HEK293 (cell line): ENCODE results near the gene KIAA0753.

Experiments used
- CTCF ChIA-PET: fragments of 350-600 bp; formaldehyde crosslinking; extraction: SDS; loops from one replicate; lab custom pipeline; 2021; ENCODE audit warnings: antibody characterized with exemption; lab: Yijun Ruan, JAX
- POLR2A ChIA-PET: fragments of 300-600 bp; formaldehyde crosslinking; extraction: SDS; loops from one replicate; lab custom pipeline; 2020; ENCODE audit warnings: antibody characterized with exemption, inconsistent platforms; lab: Yijun Ruan, JAX
- H3K27ac ChIP-seq: fragments of 200-500 bp; sonication (Bioruptor generic); 2 replicates; pipeline ENCODE4 v1.5.1; 2014; ENCODE audit warnings: low read depth, low read length, control low read depth, inconsistent platforms; ENCODE audit errors: extremely low read depth
- H3K36me3 ChIP-seq, 2 experiments: fragments of 200-500 bp in 1 of 2; sonication (Bioruptor generic) in 1 of 2; 1 replicate in 1 of 2; 2 replicates in 1 of 2; pipeline ENCODE4 v1.5.1; 2014 to 2017; ENCODE audit warnings: inconsistent platforms in 2 of 2, low read length in 2 of 2; ENCODE audit not compliant: control insufficient read depth in 2 of 2, insufficient read depth in 1 of 2
- H3K4me1 ChIP-seq: fragments of 200-500 bp; sonication (Bioruptor generic); 2 replicates; pipeline ENCODE4 v1.5.1; 2014; ENCODE audit warnings: mild to moderate bottlenecking, low read length, inconsistent platforms; ENCODE audit not compliant: control insufficient read depth, insufficient read depth
- H3K4me3 ChIP-seq: 2 replicates; pipeline ENCODE4 v1.5.1; 2011; ENCODE audit warnings: low read depth, mild to moderate bottlenecking, control low read depth, low read length, moderate library complexity
- H3K9me3 ChIP-seq: fragments of 200-500 bp; sonication (Bioruptor generic); 2 replicates; pipeline ENCODE4 v1.5.1; 2014; ENCODE audit warnings: low read depth, low read length, inconsistent platforms; ENCODE audit not compliant: control insufficient read depth, insufficient read depth
- SETDB1 ChIP-seq: IDR thresholded peaks from one replicate; pipeline ENCODE4 v1.6.1; 2017; ENCODE audit warnings: mild to moderate bottlenecking, low read length, moderate library complexity, mixed read lengths; ENCODE audit not compliant: insufficient read length
- TRIM28 ChIP-seq: IDR thresholded peaks from 2 replicates; pipeline ENCODE4 v1.6.1; 2011; ENCODE audit warnings: low read length, control low read depth, borderline replicate concordance
- ZBTB21 ChIP-seq: fragments of 450-650 bp; formaldehyde crosslinking; IDR thresholded peaks from 2 replicates; pipeline ENCODE4 v1.5.1; 2017; ENCODE audit warnings: missing biosample characterization, missing genetic modification characterization
- ZBTB49 ChIP-seq: fragments of 450-650 bp; formaldehyde crosslinking; IDR thresholded peaks from 2 replicates; pipeline ENCODE4 v1.5.1; 2016; ENCODE audit warnings: missing biosample characterization, missing genetic modification characterization, low read depth
- ZNF362 ChIP-seq: fragments of 450-650 bp; formaldehyde crosslinking; IDR thresholded peaks from 2 replicates; pipeline ENCODE4 v1.5.1; 2016; ENCODE audit warnings: missing biosample characterization, missing genetic modification characterization
- ZNF423 ChIP-seq: fragments of 450-650 bp; formaldehyde crosslinking; IDR thresholded peaks from 2 replicates; pipeline ENCODE4 v1.5.1; 2016; ENCODE audit warnings: missing biosample characterization, missing genetic modification characterization
- ZNF510 ChIP-seq: fragments of 450-650 bp; formaldehyde crosslinking; IDR thresholded peaks from 2 replicates; pipeline ENCODE4 v1.5.1; 2018; ENCODE audit warnings: mild to moderate bottlenecking, missing genetic modification characterization, missing biosample characterization; ENCODE audit not compliant: insufficient replicate concordance
- ZNF514 ChIP-seq: fragments of 450-650 bp; formaldehyde crosslinking; IDR thresholded peaks from 2 replicates; pipeline ENCODE4 v1.5.1; 2016; ENCODE audit warnings: missing biosample characterization, missing genetic modification characterization
- ZNF600 ChIP-seq: fragments of 450-650 bp; formaldehyde crosslinking; IDR thresholded peaks from 2 replicates; pipeline ENCODE4 v1.5.1; 2016; ENCODE audit warnings: missing biosample characterization, missing genetic modification characterization
- ZNF624 ChIP-seq: fragments of 450-650 bp; formaldehyde crosslinking; IDR thresholded peaks from 2 replicates; pipeline ENCODE4 v1.5.1; 2017; ENCODE audit warnings: missing biosample characterization, missing genetic modification characterization
- ZNF660 ChIP-seq: fragments of 450-650 bp; IDR thresholded peaks from 2 replicates; pipeline ENCODE4 v1.5.1; 2018; ENCODE audit warnings: missing biosample characterization, mild to moderate bottlenecking, missing genetic modification characterization
- ZNF792 ChIP-seq: fragments of 450-650 bp; formaldehyde crosslinking; IDR thresholded peaks from 2 replicates; pipeline ENCODE4 v1.5.1; 2016; ENCODE audit warnings: missing biosample characterization, missing genetic modification characterization
- TF ChIP-seq, protein P1 (sequence below): fragments of 450-650 bp; formaldehyde crosslinking; conservative IDR thresholded peaks from 2 replicates; pipeline ENCODE4 v1.5.1; 2016; ENCODE audit warnings: low read depth, missing biosample characterization, missing genetic modification characterization
- TF ChIP-seq, protein P2 (sequence below): fragments of 450-650 bp; formaldehyde crosslinking; IDR thresholded peaks from 2 replicates; pipeline ENCODE4 v1.5.1; 2016; ENCODE audit warnings: missing biosample characterization, missing genetic modification characterization
- TF ChIP-seq, protein P3 (sequence below): fragments of 450-650 bp; formaldehyde crosslinking; IDR thresholded peaks from 2 replicates; pipeline ENCODE4 v1.5.1; 2017; ENCODE audit warnings: missing biosample characterization, missing genetic modification characterization
- TF ChIP-seq, protein P4 (sequence below): fragments of 450-650 bp; formaldehyde crosslinking; IDR thresholded peaks from 2 replicates; pipeline ENCODE4 v1.5.1; 2016; ENCODE audit warnings: missing biosample characterization, missing genetic modification characterization
- TF ChIP-seq, protein P5 (sequence below): IDR thresholded peaks from 2 replicates; pipeline ENCODE4 v1.6.1; 2011; ENCODE audit warnings: mild to moderate bottlenecking, low read depth, low read length, borderline replicate concordance

KIAA0753 gene

GRCh38 chr17:6654841-6655731, 14.6 kb upstream of the KIAA0753 start (continued):
- TF ChIP-seq SETDB1, result peak; percentile 27

DNA sequence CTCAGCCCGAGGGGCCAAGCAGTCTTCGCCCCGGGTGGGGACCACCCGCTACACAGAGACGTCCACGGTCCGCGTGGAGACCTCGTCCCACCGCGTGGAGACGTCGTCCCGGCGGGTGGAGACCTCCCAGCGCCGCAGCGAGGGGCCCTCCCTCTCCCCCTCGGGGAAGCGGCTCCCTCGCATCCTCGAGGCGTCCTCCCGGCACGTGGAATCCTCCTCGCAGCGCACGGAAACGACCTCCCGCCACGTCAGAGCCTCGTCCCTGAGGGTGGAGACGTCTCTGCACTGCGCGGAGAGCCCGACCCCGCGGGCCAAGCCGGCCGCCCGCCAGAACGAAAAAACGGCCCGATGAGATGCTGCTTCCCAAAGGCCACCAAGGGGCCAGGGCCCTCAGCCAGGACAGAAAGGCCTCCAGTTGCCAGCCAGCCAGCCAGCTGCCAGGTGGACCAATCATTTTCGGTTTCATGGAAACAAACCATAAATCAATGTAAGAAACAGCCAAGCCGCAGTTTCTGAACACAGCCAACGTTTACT, 11.5 kb upstream of the KIAA0753 start:
- Histone ChIP-seq H3K36me3 (peaks cover 19 to 41% of the 10 kb centered on the region in 2 experiments), H3K27ac (peak overlapping the region; percentile 75), H3K9me3 (no peaks in the 10 kb centered on the region), H3K4me3 (peak overlapping the region; percentile 60), H3K4me1 (peaks cover 25% of the 10 kb centered on the region)
- CTCF ChIA-PET, result interaction anchor here (0.6 to 1.1 kb wide), 2 partner anchors 191 to 400 kb away, joined by 3 read pairs; no protein-coding TSS in a partner anchor
- POLR2A ChIA-PET, result interaction anchor here (1.0 to 1.7 kb wide), 5 partner anchors 10 to 360 kb away, joined by 3 to 26 read pairs (median 5); partner anchors contain the start of genes PIMREG and TXNDC17
- TF ChIP-seq ZNF362 (no peak), ZNF510 (tag by site-specific recombination) (no peak), ZNF423 (tag by site-specific recombination) (peak; percentile 60; the same call in 1 of the 2 replicates), ZNF600 (peak; percentile 48; the same call in 1 of the 2 replicates), ZNF624 (no peak), ZBTB49 (no peak), ZNF660 (tag by site-specific recombination) (no peak; the same call in 1 of the 2 replicates), ZNF514 (tag by site-specific recombination) (no peak), ZNF792 (tag by site-specific recombination) (peak; percentile 71; the same call in 1 of the 2 replicates), ZBTB21 (tag by site-specific recombination) (0 out of 2 replicates have a peak, but pooled peaks have one; percentile 9), TRIM28 (no peak)
- TF ChIP-seq, protein P1, sequence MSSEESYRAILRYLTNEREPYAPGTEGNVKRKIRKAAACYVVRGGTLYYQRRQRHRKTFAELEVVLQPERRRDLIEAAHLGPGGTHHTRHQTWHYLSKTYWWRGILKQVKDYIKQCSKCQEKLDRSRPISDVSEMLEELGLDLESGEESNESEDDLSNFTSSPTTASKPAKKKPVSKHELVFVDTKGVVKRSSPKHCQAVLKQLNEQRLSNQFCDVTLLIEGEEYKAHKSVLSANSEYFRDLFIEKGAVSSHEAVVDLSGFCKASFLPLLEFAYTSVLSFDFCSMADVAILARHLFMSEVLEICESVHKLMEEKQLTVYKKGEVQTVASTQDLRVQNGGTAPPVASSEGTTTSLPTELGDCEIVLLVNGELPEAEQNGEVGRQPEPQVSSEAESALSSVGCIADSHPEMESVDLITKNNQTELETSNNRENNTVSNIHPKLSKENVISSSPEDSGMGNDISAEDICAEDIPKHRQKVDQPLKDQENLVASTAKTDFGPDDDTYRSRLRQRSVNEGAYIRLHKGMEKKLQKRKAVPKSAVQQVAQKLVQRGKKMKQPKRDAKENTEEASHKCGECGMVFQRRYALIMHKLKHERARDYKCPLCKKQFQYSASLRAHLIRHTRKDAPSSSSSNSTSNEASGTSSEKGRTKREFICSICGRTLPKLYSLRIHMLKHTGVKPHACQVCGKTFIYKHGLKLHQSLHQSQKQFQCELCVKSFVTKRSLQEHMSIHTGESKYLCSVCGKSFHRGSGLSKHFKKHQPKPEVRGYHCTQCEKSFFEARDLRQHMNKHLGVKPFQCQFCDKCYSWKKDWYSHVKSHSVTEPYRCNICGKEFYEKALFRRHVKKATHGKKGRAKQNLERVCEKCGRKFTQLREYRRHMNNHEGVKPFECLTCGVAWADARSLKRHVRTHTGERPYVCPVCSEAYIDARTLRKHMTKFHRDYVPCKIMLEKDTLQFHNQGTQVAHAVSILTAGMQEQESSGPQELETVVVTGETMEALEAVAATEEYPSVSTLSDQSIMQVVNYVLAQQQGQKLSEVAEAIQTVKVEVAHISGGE (tag by site-specific recombination), result no peak
- TF ChIP-seq, protein P2, sequence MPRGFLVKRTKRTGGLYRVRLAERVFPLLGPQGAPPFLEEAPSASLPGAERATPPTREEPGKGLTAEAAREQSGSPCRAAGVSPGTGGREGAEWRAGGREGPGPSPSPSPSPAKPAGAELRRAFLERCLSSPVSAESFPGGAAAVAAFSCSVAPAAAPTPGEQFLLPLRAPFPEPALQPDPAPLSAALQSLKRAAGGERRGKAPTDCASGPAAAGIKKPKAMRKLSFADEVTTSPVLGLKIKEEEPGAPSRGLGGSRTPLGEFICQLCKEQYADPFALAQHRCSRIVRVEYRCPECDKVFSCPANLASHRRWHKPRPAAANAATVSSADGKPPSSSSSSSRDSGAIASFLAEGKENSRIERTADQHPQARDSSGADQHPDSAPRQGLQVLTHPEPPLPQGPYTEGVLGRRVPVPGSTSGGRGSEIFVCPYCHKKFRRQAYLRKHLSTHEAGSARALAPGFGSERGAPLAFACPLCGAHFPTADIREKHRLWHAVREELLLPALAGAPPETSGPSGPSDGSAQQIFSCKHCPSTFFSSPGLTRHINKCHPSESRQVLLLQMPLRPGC (tag by site-specific recombination), result peak; percentile 40; the same call in 1 of the 2 replicates
- TF ChIP-seq, protein P3, sequence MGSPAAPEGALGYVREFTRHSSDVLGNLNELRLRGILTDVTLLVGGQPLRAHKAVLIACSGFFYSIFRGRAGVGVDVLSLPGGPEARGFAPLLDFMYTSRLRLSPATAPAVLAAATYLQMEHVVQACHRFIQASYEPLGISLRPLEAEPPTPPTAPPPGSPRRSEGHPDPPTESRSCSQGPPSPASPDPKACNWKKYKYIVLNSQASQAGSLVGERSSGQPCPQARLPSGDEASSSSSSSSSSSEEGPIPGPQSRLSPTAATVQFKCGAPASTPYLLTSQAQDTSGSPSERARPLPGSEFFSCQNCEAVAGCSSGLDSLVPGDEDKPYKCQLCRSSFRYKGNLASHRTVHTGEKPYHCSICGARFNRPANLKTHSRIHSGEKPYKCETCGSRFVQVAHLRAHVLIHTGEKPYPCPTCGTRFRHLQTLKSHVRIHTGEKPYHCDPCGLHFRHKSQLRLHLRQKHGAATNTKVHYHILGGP (tag by site-specific recombination), result no peak
- TF ChIP-seq, protein P4, sequence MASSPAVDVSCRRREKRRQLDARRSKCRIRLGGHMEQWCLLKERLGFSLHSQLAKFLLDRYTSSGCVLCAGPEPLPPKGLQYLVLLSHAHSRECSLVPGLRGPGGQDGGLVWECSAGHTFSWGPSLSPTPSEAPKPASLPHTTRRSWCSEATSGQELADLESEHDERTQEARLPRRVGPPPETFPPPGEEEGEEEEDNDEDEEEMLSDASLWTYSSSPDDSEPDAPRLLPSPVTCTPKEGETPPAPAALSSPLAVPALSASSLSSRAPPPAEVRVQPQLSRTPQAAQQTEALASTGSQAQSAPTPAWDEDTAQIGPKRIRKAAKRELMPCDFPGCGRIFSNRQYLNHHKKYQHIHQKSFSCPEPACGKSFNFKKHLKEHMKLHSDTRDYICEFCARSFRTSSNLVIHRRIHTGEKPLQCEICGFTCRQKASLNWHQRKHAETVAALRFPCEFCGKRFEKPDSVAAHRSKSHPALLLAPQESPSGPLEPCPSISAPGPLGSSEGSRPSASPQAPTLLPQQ, result peak; percentile 94
- TF ChIP-seq, protein P5, sequence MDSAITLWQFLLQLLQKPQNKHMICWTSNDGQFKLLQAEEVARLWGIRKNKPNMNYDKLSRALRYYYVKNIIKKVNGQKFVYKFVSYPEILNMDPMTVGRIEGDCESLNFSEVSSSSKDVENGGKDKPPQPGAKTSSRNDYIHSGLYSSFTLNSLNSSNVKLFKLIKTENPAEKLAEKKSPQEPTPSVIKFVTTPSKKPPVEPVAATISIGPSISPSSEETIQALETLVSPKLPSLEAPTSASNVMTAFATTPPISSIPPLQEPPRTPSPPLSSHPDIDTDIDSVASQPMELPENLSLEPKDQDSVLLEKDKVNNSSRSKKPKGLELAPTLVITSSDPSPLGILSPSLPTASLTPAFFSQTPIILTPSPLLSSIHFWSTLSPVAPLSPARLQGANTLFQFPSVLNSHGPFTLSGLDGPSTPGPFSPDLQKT, result no peak
